ENCODE measurements around the gene TSN. TPM values are rescaled to one million over a fixed set of nuclear protein-coding genes. Genes with fewer than 3 reads are reported as not detected.

The TSN gene
- total RNA-seq, 1 experiment from 2014 or later: 102 TPM

DNA sequence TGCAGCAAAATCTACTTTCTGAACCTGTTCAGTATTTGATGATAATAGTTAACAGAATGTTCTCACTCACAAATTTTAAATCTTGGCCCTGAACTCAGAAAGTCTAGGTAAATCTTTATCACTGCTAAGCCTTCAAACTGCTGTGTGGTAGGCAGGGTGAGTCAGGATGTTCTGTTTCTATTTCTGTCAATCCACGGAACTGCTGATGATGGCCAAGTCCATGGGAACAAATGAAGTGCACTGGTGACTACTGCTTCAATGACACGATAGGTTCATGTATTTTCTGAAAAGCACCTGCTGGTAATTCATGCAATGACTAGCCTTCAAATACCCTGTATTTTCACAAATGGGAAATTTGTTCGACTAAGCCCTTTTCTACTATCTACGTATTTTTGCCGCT, 33.0 kb upstream of the TSN start:
- DNase-seq: no peak
- H4K8ac ChIP-seq (replicated peaks; ENCODE audit: insufficient read length, low read depth, low read length): no peak overlapping the region
- Mint-ChIP-seq H3K27me3 (ENCODE audit: low read depth) (no peaks in the 10 kb centered on the region), H3K4me1 (no peaks in the 10 kb centered on the region; a peak in 1 of 4 replicates), H3K4me3 (no peak overlapping the region), H3K36me3 (ENCODE audit: insufficient read depth in 1 of 3, low read depth in 3 of 3) (peaks cover 6 to 19% (median 8%) of the 10 kb centered on the region in 3 experiments; a peak in 6 of 7 replicates), H3K9me3 (no peaks in the 10 kb centered on the region), H3K27ac (no peak overlapping the region)
- no peaks in the 10 kb centered on the region for H3K79me1 ChIP-seq (ENCODE audit: insufficient read depth, low read depth, low read length, poor library complexity, severe bottlenecking)
- no peak overlapping the region for H3K9ac ChIP-seq (ENCODE audit: extremely low read depth, insufficient read length, low read length)
- H2BK12ac ChIP-seq (ENCODE audit: insufficient read length, low read depth, low read length): no peak overlapping the region
- no peaks in the 10 kb centered on the region for H3K23me2 ChIP-seq (ENCODE audit: insufficient read length, low read depth, low read length, poor library complexity, severe bottlenecking)
- no peak overlapping the region for H3K23ac ChIP-seq (ENCODE audit: insufficient read length, low read depth, low read length)
- H3K9me3 ChIP-seq (ENCODE audit: control insufficient read depth, low read depth, low read length): no peaks in the 10 kb centered on the region
- no peak overlapping the region for H2BK120ac ChIP-seq (ENCODE audit: low read depth, low read length, poor library complexity, severe bottlenecking)
- H2AK5ac ChIP-seq (ENCODE audit: insufficient read length, low read length): no peak overlapping the region
- H4K91ac ChIP-seq (ENCODE audit: insufficient read length, low read depth, low read length): no peak overlapping the region
- H4K20me1 ChIP-seq (ENCODE audit: control insufficient read depth, insufficient read depth, insufficient read length): no peaks in the 10 kb centered on the region
- no CpG with 5 or more reads among the region's 5 CpGs for WGBS (ENCODE audit: extremely low coverage, insufficient read length, low lambda C conversion rate)
- no peak overlapping the region for H3K4me2 ChIP-seq (ENCODE audit: insufficient read depth, insufficient read length, low read length)
- no peak overlapping the region for H3K18ac ChIP-seq (ENCODE audit: insufficient read length, low read depth, low read length)
- H3K79me2 ChIP-seq (ENCODE audit: insufficient read depth, low read length): no peaks in the 10 kb centered on the region
- no peak overlapping the region for H2AFZ ChIP-seq (ENCODE audit: low read length)
- no peaks in the 10 kb centered on the region for H3K4me1 ChIP-seq (ENCODE audit: insufficient read depth, low read length)
- H2BK20ac ChIP-seq (ENCODE audit: low read depth, low read length, poor library complexity, severe bottlenecking): no peak overlapping the region
- no peak overlapping the region for H3K56ac ChIP-seq (ENCODE audit: insufficient read length, low read depth, low read length)
- H2BK5ac ChIP-seq (ENCODE audit: insufficient read length, low read length): no peak overlapping the region
- no peaks in the 10 kb centered on the region for H3K27me3 ChIP-seq (ENCODE audit: insufficient read depth, low read length)
- H3K4ac ChIP-seq (ENCODE audit: low read depth, low read length): no peak overlapping the region
- TF ChIP-seq, protein P1, sequence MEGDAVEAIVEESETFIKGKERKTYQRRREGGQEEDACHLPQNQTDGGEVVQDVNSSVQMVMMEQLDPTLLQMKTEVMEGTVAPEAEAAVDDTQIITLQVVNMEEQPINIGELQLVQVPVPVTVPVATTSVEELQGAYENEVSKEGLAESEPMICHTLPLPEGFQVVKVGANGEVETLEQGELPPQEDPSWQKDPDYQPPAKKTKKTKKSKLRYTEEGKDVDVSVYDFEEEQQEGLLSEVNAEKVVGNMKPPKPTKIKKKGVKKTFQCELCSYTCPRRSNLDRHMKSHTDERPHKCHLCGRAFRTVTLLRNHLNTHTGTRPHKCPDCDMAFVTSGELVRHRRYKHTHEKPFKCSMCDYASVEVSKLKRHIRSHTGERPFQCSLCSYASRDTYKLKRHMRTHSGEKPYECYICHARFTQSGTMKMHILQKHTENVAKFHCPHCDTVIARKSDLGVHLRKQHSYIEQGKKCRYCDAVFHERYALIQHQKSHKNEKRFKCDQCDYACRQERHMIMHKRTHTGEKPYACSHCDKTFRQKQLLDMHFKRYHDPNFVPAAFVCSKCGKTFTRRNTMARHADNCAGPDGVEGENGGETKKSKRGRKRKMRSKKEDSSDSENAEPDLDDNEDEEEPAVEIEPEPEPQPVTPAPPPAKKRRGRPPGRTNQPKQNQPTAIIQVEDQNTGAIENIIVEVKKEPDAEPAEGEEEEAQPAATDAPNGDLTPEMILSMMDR (conservative IDR thresholded peaks at IDR 0.05): no peak
- no peak overlapping the region for H4K5ac ChIP-seq (ENCODE audit: insufficient read length, low read depth, low read length)
- H3K14ac ChIP-seq (ENCODE audit: insufficient read depth, low read length): no peak overlapping the region
- H3T11ph ChIP-seq (ENCODE audit: low read length): no peak overlapping the region
- peak overlapping the region; percentile 40 for H3K27ac ChIP-seq (ENCODE audit: insufficient read length, low read depth, low read length)
- no peak overlapping the region for H2BK15ac ChIP-seq (ENCODE audit: low read depth, low read length)
